ENCODE measurements around the gene ALK. TPM values are rescaled to one million over a fixed set of nuclear protein-coding genes. Genes with fewer than 3 reads are reported as not detected.

ALK gene
- polyA plus RNA-seq, 4 donors, result 0.04 to 0.98 TPM; not detected in 2

- Histone ChIP-seq H3K36me3 (ENCODE audit: control insufficient read depth in 3 of 3, insufficient read depth in 2 of 3, low read depth in 1 of 3, low read length in 3 of 3) (no peaks in the 10 kb centered on the region), H3K4me1 (ENCODE audit: control insufficient read depth in 3 of 3, insufficient read depth in 2 of 3, low read depth in 1 of 3, low read length in 2 of 3) (no peaks in the 10 kb centered on the region), H3K27me3 (ENCODE audit: control insufficient read depth in 3 of 3, insufficient read depth in 3 of 3, low read length in 3 of 3) (no peaks in the 10 kb centered on the region), H3K4me3 (ENCODE audit: low read depth in 1 of 3, low read length in 3 of 3) (no peak overlapping the region), H3K9me3 (ENCODE audit: control insufficient read depth in 2 of 2, insufficient read depth in 1 of 2, low read depth in 1 of 2, low read length in 1 of 2) (no peaks in the 10 kb centered on the region), H3K27ac (ENCODE audit: low read depth in 1 of 3, low read length in 2 of 3) (no peak overlapping the region)
- 77 to 87% (median 79%) methylated on average over 5 of the region's 5 CpGs for WGBS, 3 donors
- FAIRE-seq (no peak), DNase-seq (no peak)
Observed at GRCh38 chr2:29462293-29462692, 459.1 kb downstream of the ALK start.

DNA sequence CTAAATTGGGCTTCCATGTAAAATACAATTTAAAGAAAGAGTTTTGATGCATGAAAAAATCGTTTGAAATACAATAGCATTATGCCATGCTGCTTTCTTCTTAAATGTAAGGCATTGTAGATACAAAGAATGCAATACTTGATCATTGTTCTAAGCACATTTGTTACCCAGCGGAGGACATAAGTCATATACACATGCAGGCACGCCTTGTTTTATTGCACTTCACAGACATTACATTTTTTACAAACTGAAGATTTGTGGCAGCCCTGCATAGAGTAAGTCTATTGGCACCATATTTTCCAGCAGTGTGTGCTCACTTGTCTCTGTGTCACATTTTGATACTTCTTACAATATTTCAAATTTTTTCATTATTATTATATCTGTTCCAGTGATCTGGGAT lies 461.2 kb downstream of the ALK start:
- 17 to 47% (median 17%) methylated on average over 3 of the region's 3 CpGs for WGBS, 3 donors
- DNase-seq (peak in 1 of 2 donors; percentile 5), FAIRE-seq (no peak)
- Histone ChIP-seq H3K9me3 (ENCODE audit: control insufficient read depth in 2 of 2, insufficient read depth in 1 of 2, low read depth in 1 of 2, low read length in 1 of 2) (no peaks in the 10 kb centered on the region), H3K4me3 (ENCODE audit: low read depth in 1 of 3, low read length in 3 of 3) (no peak overlapping the region), H3K27me3 (ENCODE audit: control insufficient read depth in 3 of 3, insufficient read depth in 3 of 3, low read length in 3 of 3) (no peaks in the 10 kb centered on the region), H3K4me1 (ENCODE audit: control insufficient read depth in 3 of 3, insufficient read depth in 2 of 3, low read depth in 1 of 3, low read length in 2 of 3) (no peaks in the 10 kb centered on the region), H3K27ac (ENCODE audit: low read depth in 1 of 3, low read length in 2 of 3) (no peak overlapping the region), H3K36me3 (ENCODE audit: control insufficient read depth in 3 of 3, insufficient read depth in 2 of 3, low read depth in 1 of 3, low read length in 3 of 3) (no peaks in the 10 kb centered on the region)

DNA sequence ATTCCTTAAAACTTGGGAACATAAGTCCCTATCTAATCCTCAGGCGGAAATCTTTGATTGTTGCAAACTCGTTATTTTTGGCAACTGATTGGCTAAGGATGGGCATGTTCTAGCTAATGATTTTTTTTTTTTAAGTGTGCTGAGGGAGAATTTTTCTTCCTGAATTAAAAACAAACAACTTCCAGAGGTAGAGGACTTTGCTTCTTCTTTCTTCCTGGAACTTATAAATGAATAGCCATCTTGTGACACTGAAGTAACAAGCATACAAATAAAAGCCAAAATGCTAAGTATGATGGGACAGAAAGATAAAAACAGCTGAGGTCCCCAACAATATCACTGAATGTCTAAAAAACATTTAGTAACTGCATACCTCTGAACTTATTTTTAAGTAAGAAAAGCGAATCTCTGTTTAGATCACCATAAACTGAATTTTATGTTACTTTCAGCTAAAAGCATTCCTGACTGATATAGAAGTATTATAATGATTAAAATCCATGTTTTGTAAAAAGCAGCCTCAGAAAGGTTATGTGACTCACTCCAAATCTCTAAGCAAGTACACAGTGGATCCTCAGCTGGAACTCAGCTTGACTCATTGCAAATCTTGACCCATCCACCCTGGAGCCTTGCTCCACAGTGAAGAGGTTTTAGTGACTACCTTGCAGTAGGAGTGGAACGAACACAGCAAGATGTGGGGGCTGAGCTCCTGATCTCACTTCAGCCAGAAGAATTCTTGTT lies 461.8 kb downstream of the ALK start:
- FAIRE-seq (no peak), DNase-seq (no peak)
- Histone ChIP-seq H3K36me3 (ENCODE audit: control insufficient read depth in 3 of 3, insufficient read depth in 2 of 3, low read depth in 1 of 3, low read length in 3 of 3) (no peaks in the 10 kb centered on the region), H3K4me1 (ENCODE audit: control insufficient read depth in 3 of 3, insufficient read depth in 2 of 3, low read depth in 1 of 3, low read length in 2 of 3) (no peaks in the 10 kb centered on the region), H3K9me3 (ENCODE audit: control insufficient read depth in 2 of 2, insufficient read depth in 1 of 2, low read depth in 1 of 2, low read length in 1 of 2) (no peaks in the 10 kb centered on the region), H3K27me3 (ENCODE audit: control insufficient read depth in 3 of 3, insufficient read depth in 3 of 3, low read length in 3 of 3) (no peaks in the 10 kb centered on the region), H3K4me3 (ENCODE audit: low read depth in 1 of 3, low read length in 3 of 3) (no peak overlapping the region), H3K27ac (ENCODE audit: low read depth in 1 of 3, low read length in 2 of 3) (no peak overlapping the region)
- WGBS, 3 donors, result 62 to 70% (median 63%) methylated on average over 4 of the region's 4 CpGs

DNA sequence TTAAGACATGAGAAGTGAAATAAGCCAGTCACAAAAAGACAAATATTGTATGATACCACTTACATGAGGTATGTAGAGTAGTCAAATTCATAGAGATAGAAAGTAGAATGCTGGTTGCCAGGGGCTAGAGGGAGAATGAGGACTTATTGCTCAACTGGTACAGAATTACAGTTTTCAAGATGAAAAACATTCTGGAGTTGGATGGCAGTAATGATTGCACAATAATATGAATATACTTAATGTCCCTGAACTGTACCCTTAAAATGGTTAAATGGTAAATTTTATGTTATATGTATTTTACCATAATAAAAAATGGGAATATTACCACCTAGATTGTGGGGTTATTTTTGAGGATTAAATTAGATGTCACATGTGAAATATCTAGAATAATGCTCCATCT lies 465.0 kb downstream of the ALK start:
- no peaks in the 10 kb centered on the region for H3K36me3 ChIP-seq (ENCODE audit: control insufficient read depth in 3 of 3, insufficient read depth in 2 of 3, low read depth in 1 of 3, low read length in 3 of 3)
- no peak for FAIRE-seq
- H3K9me3 ChIP-seq (ENCODE audit: control insufficient read depth in 2 of 2, insufficient read depth in 1 of 2, low read depth in 1 of 2, low read length in 1 of 2), result no peaks in the 10 kb centered on the region
- DNase-seq, result no peak
- no peaks in the 10 kb centered on the region for H3K4me1 ChIP-seq (ENCODE audit: control insufficient read depth in 3 of 3, insufficient read depth in 2 of 3, low read depth in 1 of 3, low read length in 2 of 3)
- H3K27me3 ChIP-seq (ENCODE audit: control insufficient read depth in 3 of 3, insufficient read depth in 3 of 3, low read length in 3 of 3), result no peaks in the 10 kb centered on the region
- H3K4me3 ChIP-seq (ENCODE audit: low read depth in 1 of 3, low read length in 3 of 3), result no peak overlapping the region
- H3K27ac ChIP-seq (ENCODE audit: low read depth in 1 of 3, low read length in 2 of 3), result no peak overlapping the region

DNA sequence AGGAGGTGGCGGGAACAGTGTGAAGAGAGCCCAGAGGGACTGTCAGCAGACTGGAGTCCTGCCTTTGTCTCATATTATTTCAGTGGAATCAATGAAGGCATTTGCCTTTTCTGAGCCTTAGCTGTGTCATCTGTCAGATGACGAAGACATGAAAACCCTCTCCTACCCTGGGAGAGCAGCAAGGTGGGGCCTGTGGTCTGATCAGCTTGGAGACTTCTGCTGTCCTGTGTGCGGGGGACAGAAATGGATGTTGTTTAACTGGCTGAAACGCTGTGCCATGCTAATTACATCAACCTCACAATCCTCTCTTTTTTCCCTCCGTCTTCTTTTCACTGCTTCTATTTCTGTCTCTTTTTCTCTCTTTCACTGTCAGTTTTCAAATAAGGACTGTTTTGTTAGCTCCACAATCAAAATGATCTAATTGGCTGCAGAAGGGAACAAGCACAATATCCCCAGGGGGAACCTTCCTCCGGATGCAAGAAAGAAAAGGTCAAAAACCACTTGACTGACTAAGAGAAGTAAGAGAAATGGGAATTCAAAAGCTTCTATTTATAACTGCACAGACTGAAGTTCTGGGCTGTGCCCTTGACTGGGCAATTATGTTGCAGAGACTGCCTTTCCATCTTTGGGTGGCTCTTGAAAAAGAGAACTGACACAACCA lies 466.1 kb downstream of the ALK start:
- DNase-seq (no peak), FAIRE-seq (no peak)
- Histone ChIP-seq H3K27ac (ENCODE audit: low read depth in 1 of 3, low read length in 2 of 3) (no peak overlapping the region), H3K4me3 (ENCODE audit: low read depth in 1 of 3, low read length in 3 of 3) (no peak overlapping the region), H3K4me1 (ENCODE audit: control insufficient read depth in 3 of 3, insufficient read depth in 2 of 3, low read depth in 1 of 3, low read length in 2 of 3) (no peaks in the 10 kb centered on the region), H3K36me3 (ENCODE audit: control insufficient read depth in 3 of 3, insufficient read depth in 2 of 3, low read depth in 1 of 3, low read length in 3 of 3) (no peaks in the 10 kb centered on the region), H3K27me3 (ENCODE audit: control insufficient read depth in 3 of 3, insufficient read depth in 3 of 3, low read length in 3 of 3) (no peaks in the 10 kb centered on the region), H3K9me3 (ENCODE audit: control insufficient read depth in 2 of 2, insufficient read depth in 1 of 2, low read depth in 1 of 2, low read length in 1 of 2) (no peaks in the 10 kb centered on the region)
- WGBS, 3 donors, result 64 to 76% (median 74%) methylated on average over 6 of the region's 6 CpGs

GRCh38 chr2:29452036-29452435 lies 469.4 kb downstream of the ALK start:
- Histone ChIP-seq H3K9me3 (ENCODE audit: control insufficient read depth in 2 of 2, insufficient read depth in 1 of 2, low read depth in 1 of 2, low read length in 1 of 2) (no peaks in the 10 kb centered on the region), H3K27ac (ENCODE audit: low read depth in 1 of 3, low read length in 2 of 3) (no peak overlapping the region), H3K27me3 (ENCODE audit: control insufficient read depth in 3 of 3, insufficient read depth in 3 of 3, low read length in 3 of 3) (no peaks in the 10 kb centered on the region), H3K4me3 (ENCODE audit: low read depth in 1 of 3, low read length in 3 of 3) (no peak overlapping the region), H3K4me1 (ENCODE audit: control insufficient read depth in 3 of 3, insufficient read depth in 2 of 3, low read depth in 1 of 3, low read length in 2 of 3) (no peaks in the 10 kb centered on the region), H3K36me3 (ENCODE audit: control insufficient read depth in 3 of 3, insufficient read depth in 2 of 3, low read depth in 1 of 3, low read length in 3 of 3) (no peaks in the 10 kb centered on the region)
- FAIRE-seq (no peak), DNase-seq (no peak)
- 83 to 89% (median 87%) methylated on average over 5 of the region's 5 CpGs for WGBS, 3 donors

DNA sequence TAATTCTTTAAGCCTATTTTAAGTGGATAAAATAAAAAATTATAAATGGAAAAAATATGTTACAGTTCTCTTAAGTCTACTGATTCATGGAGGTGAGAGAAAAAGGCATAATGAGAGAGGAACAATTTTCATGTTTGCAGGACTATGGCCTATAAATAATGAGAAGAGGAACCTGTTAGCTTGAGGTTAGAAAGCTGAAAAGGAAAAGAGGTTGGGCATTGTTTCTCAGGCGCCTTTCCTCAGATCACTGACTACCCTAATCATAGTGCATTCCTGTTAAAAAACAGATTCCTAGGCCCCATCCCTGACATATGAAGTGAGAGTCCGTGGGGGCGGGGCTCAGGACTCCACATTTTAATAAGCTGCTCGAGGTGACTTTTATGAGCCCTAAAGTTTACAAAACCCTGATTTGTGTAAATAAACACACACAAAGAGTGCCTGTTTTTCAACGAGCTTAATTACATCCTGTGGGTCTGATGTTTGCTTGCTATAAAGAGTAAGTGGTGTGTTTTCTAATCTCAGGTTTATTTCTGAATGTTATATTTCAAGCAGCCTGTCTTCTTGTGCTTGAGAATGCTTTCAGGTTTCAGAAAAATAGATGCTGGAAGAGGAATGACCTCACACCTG lies 470.7 kb downstream of the ALK start:
- Histone ChIP-seq H3K27me3 (ENCODE audit: control insufficient read depth in 3 of 3, insufficient read depth in 3 of 3, low read length in 3 of 3) (no peaks in the 10 kb centered on the region), H3K27ac (ENCODE audit: low read depth in 1 of 3, low read length in 2 of 3) (no peak overlapping the region), H3K9me3 (ENCODE audit: control insufficient read depth in 2 of 2, insufficient read depth in 1 of 2, low read depth in 1 of 2, low read length in 1 of 2) (no peaks in the 10 kb centered on the region), H3K4me1 (ENCODE audit: control insufficient read depth in 3 of 3, insufficient read depth in 2 of 3, low read depth in 1 of 3, low read length in 2 of 3) (no peaks in the 10 kb centered on the region), H3K4me3 (ENCODE audit: low read depth in 1 of 3, low read length in 3 of 3) (no peak overlapping the region), H3K36me3 (ENCODE audit: control insufficient read depth in 3 of 3, insufficient read depth in 2 of 3, low read depth in 1 of 3, low read length in 3 of 3) (no peaks in the 10 kb centered on the region)
- DNase-seq, result no peak
- no peak for FAIRE-seq
- 31 to 34% (median 32%) methylated on average over 5 of the region's 5 CpGs for WGBS, 3 donors

- Histone ChIP-seq H3K4me3 (ENCODE audit: low read depth in 1 of 3, low read length in 3 of 3) (no peak overlapping the region), H3K36me3 (ENCODE audit: control insufficient read depth in 3 of 3, insufficient read depth in 2 of 3, low read depth in 1 of 3, low read length in 3 of 3) (no peaks in the 10 kb centered on the region), H3K27ac (ENCODE audit: low read depth in 1 of 3, low read length in 2 of 3) (no peak overlapping the region), H3K4me1 (ENCODE audit: control insufficient read depth in 3 of 3, insufficient read depth in 2 of 3, low read depth in 1 of 3, low read length in 2 of 3) (no peaks in the 10 kb centered on the region), H3K9me3 (ENCODE audit: control insufficient read depth in 2 of 2, insufficient read depth in 1 of 2, low read depth in 1 of 2, low read length in 1 of 2) (no peaks in the 10 kb centered on the region), H3K27me3 (ENCODE audit: control insufficient read depth in 3 of 3, insufficient read depth in 3 of 3, low read length in 3 of 3) (no peaks in the 10 kb centered on the region)
- no peak for DNase-seq
- FAIRE-seq, result no peak
- WGBS, 3 donors, result 80 to 95% (median 89%) methylated on average over 2 of the region's 2 CpGs
Observed at GRCh38 chr2:29449499-29449898, 471.9 kb downstream of the ALK start.
